Neural progenitor cell (in vitro differentiated cells): Measurements from ENCODE around the gene PRRT4. TPM values are rescaled to one million over a fixed set of nuclear protein-coding genes. Genes with fewer than 3 reads are reported as not detected.
A peak's percentile ranks its signal among the peaks of the same experiment; 100 is the strongest.

Experiments
- DNase-seq: peaks from one replicate; pipeline ENCODE4 v3.0.0-alpha.2; 2016; ENCODE audit warnings: low spot score
- H2AFZ ChIP-seq: fragments of 200-600 bp; sonication (generic); replicated peaks from 2 replicates; pipeline ENCODE4 v1.6.1; 2016; ENCODE audit warnings: antibody characterized with exemption
- H3F3A ChIP-seq: fragments of 200-600 bp; sonication (generic); 2 replicates; pipeline ENCODE4 v1.6.1; 2016; ENCODE audit warnings: antibody characterized with exemption, low read depth
- H3K27ac ChIP-seq: fragments of 200-600 bp; sonication (generic); 2 replicates; pipeline ENCODE4 v1.5.1; 2016; ENCODE audit warnings: mild to moderate bottlenecking
- H3K27me3 ChIP-seq: fragments of 200-600 bp; sonication (generic); 2 replicates; pipeline ENCODE4 v1.6.1; 2016; ENCODE audit warnings: mild to moderate bottlenecking, moderate library complexity
- H3K36me3 ChIP-seq: fragments of 200-600 bp; sonication (generic); 2 replicates; pipeline ENCODE4 v1.5.1; 2016
- H3K4me1 ChIP-seq: fragments of 200-600 bp; sonication (generic); 2 replicates; pipeline ENCODE4 v1.6.1; 2016; ENCODE audit warnings: mixed run types
- H3K4me2 ChIP-seq: fragments of 200-600 bp; sonication (generic); 2 replicates; pipeline ENCODE4 v1.6.1; 2016
- H3K4me3 ChIP-seq: fragments of 200-600 bp; sonication (generic); 2 replicates; pipeline ENCODE4 v1.5.1; 2016
- H3K79me2 ChIP-seq: fragments of 200-600 bp; sonication (generic); 2 replicates; pipeline ENCODE4 v1.6.1; 2016; ENCODE audit warnings: low read depth
- H3K9ac ChIP-seq: fragments of 200-600 bp; sonication (generic); 2 replicates; pipeline ENCODE4 v1.6.1; 2016
- H3K9me3 ChIP-seq: fragments of 200-600 bp; sonication (generic); 2 replicates; pipeline ENCODE4 v1.5.1; 2016; ENCODE audit warnings: low read depth
- H4K20me1 ChIP-seq: fragments of 200-600 bp; sonication (generic); 2 replicates; pipeline ENCODE4 v1.6.1; 2016; ENCODE audit warnings: low read depth
- H3K27ac Mint-ChIP-seq: 3 replicates; pipeline ENCODE4 v1.8.0; 2021; ENCODE audit warnings: mixed read lengths
- H3K27me3 Mint-ChIP-seq: 2 replicates; pipeline ENCODE4 v1.8.0; 2022; ENCODE audit warnings: low read depth, mild to moderate bottlenecking, inconsistent platforms, moderate library complexity, mixed read lengths; ENCODE audit not compliant: insufficient read depth
- H3K36me3 Mint-ChIP-seq: 3 replicates; pipeline ENCODE4 v1.8.0; 2021; ENCODE audit warnings: mixed read lengths
- H3K4me1 Mint-ChIP-seq: 3 replicates; pipeline ENCODE4 v1.8.0; 2021; ENCODE audit warnings: mixed read lengths
- H3K4me3 Mint-ChIP-seq: 3 replicates; pipeline ENCODE4 v1.8.0; 2021; ENCODE audit warnings: mild to moderate bottlenecking, moderate library complexity, mixed read lengths
- H3K9me3 Mint-ChIP-seq: 3 replicates; pipeline ENCODE4 v1.8.0; 2020; ENCODE audit warnings: mixed read lengths
- EZH2 ChIP-seq: fragments of 200-600 bp; sonication (generic); IDR thresholded peaks from 2 replicates; pipeline ENCODE4 v1.6.1; 2017; ENCODE audit warnings: antibody characterized with exemption, mild to moderate bottlenecking, moderate library complexity
- EZH2phosphoT487 ChIP-seq: fragments of 200-600 bp; sonication (generic); IDR thresholded peaks from 2 replicates; pipeline ENCODE4 v1.6.1; 2017; ENCODE audit warnings: antibody characterized with exemption
- total RNA-seq: library from RNA; depleted of rRNA; stranded (reverse); fragments of >200 nt; gene quantifications from 2 replicates; pipeline ENCODE4 v1.2.3, GENCODE V29; 2015; ENCODE audit warnings: low replicate concordance
- TF ChIP-seq, protein P1 (sequence below): fragments of 200-600 bp; sonication (generic); IDR thresholded peaks from 2 replicates; pipeline ENCODE4 v1.5.1; 2017; ENCODE audit warnings: antibody characterized with exemption, mild to moderate bottlenecking

PRRT4 gene
- total RNA-seq, 1 donor from 2014 or later, result not detected

DNA sequence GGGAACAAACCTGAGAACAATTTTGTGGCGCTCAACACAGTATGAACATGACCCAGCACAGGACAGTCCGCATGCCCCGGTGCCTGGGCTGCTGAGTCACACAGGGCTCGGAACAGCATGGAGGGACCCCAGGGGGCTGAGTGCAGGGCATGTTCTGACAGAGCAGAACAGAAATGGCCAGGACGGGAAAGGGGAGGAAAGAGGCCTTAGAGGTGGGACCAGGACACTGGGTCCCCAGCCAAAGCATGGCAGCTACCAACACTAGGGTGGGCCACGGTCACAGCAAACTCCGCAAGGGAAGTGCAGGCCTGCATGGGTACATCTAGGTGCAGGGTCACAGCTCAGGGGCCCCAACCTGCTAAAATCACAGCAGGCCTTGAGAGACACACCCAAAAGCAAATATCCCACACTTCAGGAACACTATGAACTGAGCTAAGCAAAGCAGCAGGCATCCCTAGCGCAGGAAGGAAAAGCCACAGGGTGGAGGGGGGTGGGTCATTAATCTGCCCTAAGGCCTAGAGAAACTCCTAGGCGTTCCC lies 42.7 kb upstream of the PRRT4 start:
- peaks cover 32% of the 10 kb centered on the region for H3K27me3 Mint-ChIP-seq
- Histone ChIP-seq H3K27me3 (peaks cover 69% of the 10 kb centered on the region), H3K4me3 (no peak overlapping the region), H3K9ac (no peak overlapping the region), H2AFZ (no peak overlapping the region), H3K4me1 (peaks cover 34% of the 10 kb centered on the region), H4K20me1 (peaks cover 29% of the 10 kb centered on the region), H3K27ac (no peak overlapping the region), H3K36me3 (no peaks in the 10 kb centered on the region), H3K9me3 (no peaks in the 10 kb centered on the region), H3K4me2 (no peak overlapping the region), H3K79me2 (no peaks in the 10 kb centered on the region), H3F3A (peaks cover 37% of the 10 kb centered on the region)
- TF ChIP-seq, protein P1, sequence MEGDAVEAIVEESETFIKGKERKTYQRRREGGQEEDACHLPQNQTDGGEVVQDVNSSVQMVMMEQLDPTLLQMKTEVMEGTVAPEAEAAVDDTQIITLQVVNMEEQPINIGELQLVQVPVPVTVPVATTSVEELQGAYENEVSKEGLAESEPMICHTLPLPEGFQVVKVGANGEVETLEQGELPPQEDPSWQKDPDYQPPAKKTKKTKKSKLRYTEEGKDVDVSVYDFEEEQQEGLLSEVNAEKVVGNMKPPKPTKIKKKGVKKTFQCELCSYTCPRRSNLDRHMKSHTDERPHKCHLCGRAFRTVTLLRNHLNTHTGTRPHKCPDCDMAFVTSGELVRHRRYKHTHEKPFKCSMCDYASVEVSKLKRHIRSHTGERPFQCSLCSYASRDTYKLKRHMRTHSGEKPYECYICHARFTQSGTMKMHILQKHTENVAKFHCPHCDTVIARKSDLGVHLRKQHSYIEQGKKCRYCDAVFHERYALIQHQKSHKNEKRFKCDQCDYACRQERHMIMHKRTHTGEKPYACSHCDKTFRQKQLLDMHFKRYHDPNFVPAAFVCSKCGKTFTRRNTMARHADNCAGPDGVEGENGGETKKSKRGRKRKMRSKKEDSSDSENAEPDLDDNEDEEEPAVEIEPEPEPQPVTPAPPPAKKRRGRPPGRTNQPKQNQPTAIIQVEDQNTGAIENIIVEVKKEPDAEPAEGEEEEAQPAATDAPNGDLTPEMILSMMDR, result no peak
- no peak for TF ChIP-seq EZH2phosphoT487
- no peak for TF ChIP-seq EZH2
- H3K4me1 Mint-ChIP-seq, result peaks cover 44% of the 10 kb centered on the region
- peaks cover 4% of the 10 kb centered on the region for H3K36me3 Mint-ChIP-seq
- H3K27ac Mint-ChIP-seq, result no peak overlapping the region
- peak overlapping the region; percentile 84 for H3K4me3 Mint-ChIP-seq
- H3K9me3 Mint-ChIP-seq, result no peaks in the 10 kb centered on the region
- no peak for DNase-seq

DNA sequence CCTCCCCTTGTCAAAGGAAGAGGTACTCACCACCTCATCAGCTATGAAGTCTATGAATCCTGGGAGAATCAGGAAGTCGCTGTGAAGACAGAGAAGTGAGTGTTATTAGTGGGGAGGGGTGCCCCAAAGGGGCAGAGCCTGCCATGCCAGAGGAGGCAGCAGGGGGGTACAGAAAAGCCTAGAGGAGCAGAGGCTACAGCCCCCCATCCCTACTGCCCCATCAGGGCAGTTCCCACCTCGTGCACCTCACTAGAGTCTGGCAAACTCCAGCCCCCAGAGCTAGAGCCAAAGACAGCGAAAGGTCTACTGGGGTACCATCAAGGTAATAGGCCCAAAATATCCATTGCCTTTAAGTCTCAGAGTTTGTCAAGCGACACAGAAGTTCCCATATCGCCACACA lies 42.2 kb upstream of the PRRT4 start:
- Histone ChIP-seq H3F3A (peaks cover 31% of the 10 kb centered on the region), H3K27ac (no peak overlapping the region), H3K4me1 (peaks cover 28% of the 10 kb centered on the region), H4K20me1 (peaks cover 23% of the 10 kb centered on the region), H3K9ac (no peak overlapping the region), H3K79me2 (no peaks in the 10 kb centered on the region), H3K4me3 (no peak overlapping the region), H3K4me2 (no peak overlapping the region), H3K27me3 (peaks cover 64% of the 10 kb centered on the region), H2AFZ (no peak overlapping the region), H3K9me3 (no peaks in the 10 kb centered on the region), H3K36me3 (no peaks in the 10 kb centered on the region)
- no peaks in the 10 kb centered on the region for H3K9me3 Mint-ChIP-seq
- peak overlapping the region; percentile 84 for H3K4me3 Mint-ChIP-seq
- H3K27me3 Mint-ChIP-seq, result peaks cover 26% of the 10 kb centered on the region
- TF ChIP-seq EZH2phosphoT487, result no peak
- TF ChIP-seq EZH2, result no peak
- TF ChIP-seq, protein P1, result no peak
- DNase-seq, result no peak
- peaks cover 39% of the 10 kb centered on the region for H3K4me1 Mint-ChIP-seq
- H3K27ac Mint-ChIP-seq, result peak overlapping the region; percentile 13
- peaks cover 4% of the 10 kb centered on the region for H3K36me3 Mint-ChIP-seq

GRCh38 chr7:128402356-128402755 lies 40.9 kb upstream of the PRRT4 start:
- H3F3A ChIP-seq, result peaks cover 18% of the 10 kb centered on the region
- TF ChIP-seq, protein P1, result no peak
- TF ChIP-seq EZH2phosphoT487 (no peak), EZH2 (no peak)
- Mint-ChIP-seq H3K4me3 (no peak overlapping the region), H3K27me3 (peaks cover 18% of the 10 kb centered on the region), H3K27ac (no peak overlapping the region), H3K36me3 (peaks cover 4% of the 10 kb centered on the region), H3K4me1 (peaks cover 28% of the 10 kb centered on the region), H3K9me3 (no peaks in the 10 kb centered on the region)
- H3K27me3 ChIP-seq, result peaks cover 50% of the 10 kb centered on the region
- H3K9me3 ChIP-seq, result no peaks in the 10 kb centered on the region
- H3K27ac ChIP-seq, result no peak overlapping the region
- no peak for DNase-seq
- H3K79me2 ChIP-seq, result no peaks in the 10 kb centered on the region
- H3K4me2 ChIP-seq, result no peak overlapping the region
- H3K9ac ChIP-seq, result no peak overlapping the region
- H2AFZ ChIP-seq, result no peak overlapping the region
- no peak overlapping the region for H3K4me3 ChIP-seq
- peaks cover 15% of the 10 kb centered on the region for H3K4me1 ChIP-seq
- H3K36me3 ChIP-seq, result no peaks in the 10 kb centered on the region
- H4K20me1 ChIP-seq, result peaks cover 10% of the 10 kb centered on the region
